ENCODE data around the gene C4orf50.

The C4orf50 gene

DNA sequence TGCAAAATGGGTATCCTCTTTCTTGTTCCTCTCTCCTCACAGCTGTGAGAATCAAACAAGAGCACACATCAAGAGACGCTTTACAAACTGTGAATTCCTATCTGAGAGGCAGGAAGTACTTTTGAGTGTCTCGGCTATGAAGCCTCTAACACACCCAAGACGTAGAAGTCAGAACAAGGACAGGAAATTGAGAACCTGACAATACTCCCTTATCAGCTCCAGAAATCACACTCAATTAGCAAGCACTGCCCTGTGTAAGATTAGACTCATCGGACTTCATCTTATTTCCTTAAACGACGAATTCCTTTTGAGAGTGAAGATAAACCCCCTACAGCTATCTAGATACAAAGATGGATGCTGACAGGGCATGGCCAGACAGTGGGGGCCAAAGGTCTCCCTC, 74.7 kb downstream of the C4orf50 start:
- no peak for DNase-seq (ENCODE audit: low read depth in 2 of 2)

DNA sequence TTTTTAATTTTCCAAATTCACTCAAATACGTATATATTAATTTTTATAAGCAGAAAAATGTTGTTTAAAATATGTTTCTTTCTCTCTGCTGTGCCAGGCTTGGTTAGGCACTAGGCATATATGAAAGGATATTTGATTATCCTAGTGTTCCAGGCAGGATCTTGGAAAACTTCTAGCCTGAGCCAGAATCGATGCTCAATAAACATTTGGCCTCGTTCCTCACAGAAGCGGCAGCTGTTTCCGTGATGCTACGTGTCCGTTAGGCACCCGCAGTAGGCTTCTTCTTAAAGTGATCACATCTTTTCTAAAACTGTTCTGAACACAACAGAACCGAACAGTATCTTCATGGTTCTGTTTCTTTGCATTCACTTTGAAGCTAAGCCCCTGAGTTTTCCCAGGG, 75.3 kb downstream of the C4orf50 start:
- no peak for DNase-seq (ENCODE audit: low read depth in 2 of 2)

DNA sequence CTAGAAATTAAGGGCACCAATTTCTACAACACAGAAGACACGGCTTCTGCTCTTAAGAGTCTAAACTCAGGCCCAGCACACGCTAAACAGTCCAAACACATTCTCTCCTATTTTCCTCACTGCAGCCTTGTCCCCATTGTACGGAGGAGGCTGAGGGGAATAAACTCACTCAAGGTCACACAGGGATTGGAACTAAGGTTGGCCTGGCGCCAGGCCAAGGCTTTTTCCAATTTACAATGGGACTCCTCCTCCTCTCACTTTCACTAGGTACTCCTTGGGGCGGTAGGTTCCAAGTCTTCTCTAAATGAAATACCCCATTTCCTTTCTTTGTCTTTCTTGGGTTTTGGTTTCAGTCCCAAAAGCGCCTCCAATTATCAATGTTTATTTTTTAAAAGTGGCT, 76.6 kb downstream of the C4orf50 start:
- no peak for DNase-seq (ENCODE audit: low read depth in 2 of 2)

DNA sequence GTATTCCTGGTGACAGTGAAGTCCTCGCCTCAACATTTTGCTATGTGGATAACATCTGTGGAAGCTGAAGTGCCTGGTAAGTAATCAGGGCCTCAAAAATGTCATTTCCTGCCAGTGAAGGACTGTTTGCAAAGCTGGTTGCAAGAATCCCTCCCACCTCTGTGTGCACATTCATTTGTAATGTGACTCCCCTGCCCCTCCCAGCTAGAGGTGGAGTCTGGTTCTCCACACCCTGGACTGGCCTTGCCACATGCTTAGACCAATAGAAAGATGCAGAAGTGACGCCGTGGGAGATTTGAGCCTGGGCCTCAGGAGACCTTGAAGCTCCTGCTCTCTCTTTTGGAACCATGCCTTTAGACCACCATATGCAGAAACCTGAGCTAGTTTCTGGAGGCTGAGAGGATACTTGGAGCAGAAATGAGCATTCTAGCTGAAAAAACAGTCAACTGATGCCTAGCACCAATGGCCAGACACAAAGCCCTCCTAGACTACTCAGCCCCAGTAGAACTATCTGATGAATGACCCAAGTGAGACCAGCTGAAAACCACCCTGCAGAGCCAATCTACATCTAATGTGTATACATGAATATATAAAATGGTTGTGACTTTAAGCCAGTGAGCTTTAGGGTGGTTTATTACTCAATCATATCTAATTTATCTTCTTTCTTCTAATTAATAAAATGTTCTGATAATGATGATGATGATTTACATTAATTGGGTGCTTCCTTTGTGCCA, 77.6 kb downstream of the C4orf50 start:
- DNase-seq (ENCODE audit: low read depth in 2 of 2), result no peak

DNA sequence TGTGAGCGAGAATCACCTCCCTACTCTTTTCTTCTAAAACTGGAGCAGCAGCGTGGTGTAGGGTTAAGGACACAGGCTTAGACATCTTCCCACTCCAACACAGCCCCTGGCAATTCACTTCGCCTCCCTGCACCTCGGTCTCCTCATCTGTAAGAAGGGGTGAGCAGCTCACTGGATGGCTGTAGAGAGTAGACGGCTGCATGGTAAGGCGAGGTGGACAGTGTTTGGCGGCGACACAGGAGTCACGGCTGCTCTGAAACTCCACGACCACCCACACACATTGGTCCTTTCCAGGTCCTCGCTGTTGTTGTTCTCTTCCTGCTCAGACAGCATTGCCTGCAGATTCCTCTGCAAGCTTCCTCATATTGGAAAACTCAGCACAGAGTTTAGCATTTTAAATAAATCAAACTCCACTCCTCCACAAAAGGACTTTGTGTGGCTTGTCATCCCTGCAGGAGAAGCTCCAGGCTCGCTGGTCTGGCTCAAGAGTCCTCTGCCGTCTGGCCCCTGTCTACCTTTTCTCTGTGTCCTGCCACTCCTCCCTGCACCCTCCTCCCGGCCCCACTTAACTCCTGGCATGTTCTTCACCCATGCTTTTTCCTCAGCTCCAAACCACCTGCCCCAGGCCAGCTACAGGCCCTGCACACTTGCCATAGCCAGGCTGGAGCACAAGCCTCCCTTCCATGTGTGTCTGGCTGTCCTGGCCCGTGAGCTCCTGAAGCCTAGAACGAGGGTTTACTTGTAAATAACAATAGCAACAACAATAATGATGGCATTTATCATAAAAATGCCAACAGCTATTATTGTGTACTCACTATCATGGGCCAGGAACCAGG, 84.0 kb downstream of the C4orf50 start:
- no peak for DNase-seq (ENCODE audit: low read depth in 2 of 2)

DNA sequence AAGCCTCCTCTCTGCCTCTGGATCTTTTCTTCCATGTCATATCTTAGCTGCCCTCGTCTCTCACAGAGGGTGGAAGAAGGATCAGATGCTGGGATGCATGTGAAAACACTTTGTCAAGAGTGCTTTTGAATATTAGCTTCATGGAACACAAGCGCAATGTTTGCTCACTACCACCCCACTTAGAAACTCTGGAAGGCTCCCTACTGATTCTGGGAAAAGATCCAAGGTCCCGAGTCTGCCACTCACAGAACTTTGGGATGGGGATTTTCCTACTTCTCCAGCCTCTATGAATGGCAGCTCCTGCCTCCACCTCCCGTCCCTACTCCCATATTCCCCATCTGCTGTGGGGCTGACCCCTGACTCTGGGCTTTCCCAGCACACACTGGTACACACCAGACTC, 85.1 kb downstream of the C4orf50 start:
- DNase-seq (ENCODE audit: low read depth in 2 of 2), result no peak

DNA sequence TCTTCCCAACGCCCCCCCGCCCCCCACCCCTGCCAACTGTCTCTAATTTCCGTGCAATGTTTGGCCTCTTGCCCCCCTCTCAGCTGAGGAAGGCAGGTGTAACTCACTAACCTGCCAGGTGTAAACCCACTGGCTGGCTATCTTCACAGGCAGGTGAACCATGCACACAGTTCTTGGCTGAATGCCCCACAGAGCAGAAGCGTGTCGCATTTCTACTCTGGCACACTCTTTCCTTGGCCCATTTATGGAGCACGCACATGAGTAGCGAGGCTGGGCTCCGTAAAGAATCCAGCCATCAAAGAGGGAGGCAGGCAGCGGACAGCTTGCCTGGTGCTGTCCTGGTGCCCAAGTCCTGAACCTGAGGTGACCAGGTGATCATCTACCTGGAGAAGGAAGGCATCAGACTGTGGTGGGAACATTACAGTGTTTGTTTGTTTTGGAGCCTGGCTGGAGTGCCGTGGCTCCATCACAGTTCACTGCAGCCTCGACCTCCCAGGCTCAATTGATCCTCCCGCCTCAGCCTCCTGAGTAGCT, 86.1 kb downstream of the C4orf50 start:
- no peak for DNase-seq (ENCODE audit: low read depth in 2 of 2)

DNA sequence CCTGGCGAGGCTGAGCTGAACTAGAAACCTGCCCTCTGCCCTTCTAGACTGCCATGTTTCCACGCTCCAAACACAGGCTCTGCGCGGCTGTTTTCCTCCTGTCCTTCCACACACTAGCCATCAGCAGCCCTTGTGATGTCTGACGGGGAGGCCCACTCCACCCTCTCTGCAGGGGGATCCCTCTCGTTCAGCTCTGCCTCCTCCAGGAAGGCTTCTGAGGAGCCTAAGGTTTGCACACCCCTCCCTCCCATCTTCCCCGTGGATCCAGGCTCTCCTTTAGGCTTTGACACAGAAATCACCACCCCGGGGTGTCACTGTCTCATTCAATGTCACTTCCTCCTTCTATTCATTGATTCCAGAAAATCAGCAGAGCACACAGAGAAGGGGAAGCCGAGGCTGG, 86.7 kb downstream of the C4orf50 start:
- DNase-seq (ENCODE audit: low read depth in 2 of 2), result no peak

DNA sequence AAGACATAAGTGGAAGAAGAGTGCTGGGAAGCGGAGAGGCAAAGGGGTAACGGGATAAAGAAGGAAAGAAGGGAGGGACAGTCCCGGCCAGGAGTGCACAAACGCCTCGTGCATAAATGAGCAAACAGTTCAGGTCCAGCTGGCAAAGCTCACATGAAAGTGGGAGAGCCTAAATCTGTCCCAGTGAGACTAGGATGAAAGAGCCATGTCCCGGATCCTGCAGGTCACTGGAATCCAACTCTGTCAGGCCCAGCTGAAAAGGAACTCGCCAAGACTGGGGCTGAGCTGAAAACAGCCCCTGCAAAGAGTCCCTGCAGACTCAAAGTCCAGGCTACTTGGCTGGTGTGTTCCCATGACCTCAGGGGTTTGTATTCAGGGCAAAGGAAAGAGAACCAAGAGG, 87.4 kb downstream of the C4orf50 start:
- DNase-seq (ENCODE audit: low read depth in 2 of 2), result no peak

DNA sequence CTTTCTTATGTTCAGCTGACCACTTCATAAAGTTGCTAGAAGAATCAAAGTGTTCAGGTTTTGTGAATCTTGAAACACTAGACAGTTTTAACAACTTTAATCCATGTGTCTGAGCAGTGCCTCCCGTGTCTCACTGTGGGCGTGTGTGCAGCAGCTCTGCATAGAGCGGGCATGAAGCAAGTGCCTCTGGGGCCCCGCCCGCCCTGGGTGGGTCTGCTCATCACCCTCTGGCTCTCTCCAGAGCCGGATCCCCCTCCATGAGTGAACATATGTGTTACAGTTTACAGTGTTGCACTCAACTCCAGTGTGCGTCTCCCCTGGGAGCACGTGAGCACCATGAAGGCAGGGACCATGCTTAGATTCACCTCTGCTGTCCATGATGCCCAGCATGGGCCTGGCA, 87.8 kb downstream of the C4orf50 start:
- DNase-seq (ENCODE audit: low read depth in 2 of 2), result no peak

DNA sequence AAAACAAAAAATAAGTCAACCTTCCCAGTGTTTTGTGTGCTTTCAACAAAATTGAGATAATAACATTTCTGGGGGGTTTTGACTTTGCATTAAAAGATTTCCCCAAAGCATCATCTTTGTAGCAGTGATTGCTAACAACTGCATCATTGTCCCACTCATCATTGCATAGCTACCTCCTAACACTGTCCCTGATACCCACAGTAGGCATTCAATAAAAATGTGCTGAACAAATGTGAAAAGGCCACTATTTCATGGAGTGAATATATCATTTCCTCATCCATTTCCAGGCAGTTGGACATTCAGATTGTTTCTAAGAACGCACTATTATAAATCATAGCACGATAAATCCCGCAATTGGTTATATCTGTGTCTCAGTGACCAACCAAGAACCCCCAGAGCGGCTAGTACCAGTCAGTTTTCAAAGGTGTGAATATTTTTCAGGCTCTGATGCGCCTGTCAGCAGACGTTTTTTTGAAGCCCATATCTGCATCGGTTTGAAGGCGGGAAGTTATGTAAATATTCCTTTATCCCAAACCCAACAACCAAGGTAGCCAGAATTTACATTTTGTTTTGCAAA, 89.3 kb downstream of the C4orf50 start:
- no peak for DNase-seq (ENCODE audit: low read depth in 2 of 2)

DNA sequence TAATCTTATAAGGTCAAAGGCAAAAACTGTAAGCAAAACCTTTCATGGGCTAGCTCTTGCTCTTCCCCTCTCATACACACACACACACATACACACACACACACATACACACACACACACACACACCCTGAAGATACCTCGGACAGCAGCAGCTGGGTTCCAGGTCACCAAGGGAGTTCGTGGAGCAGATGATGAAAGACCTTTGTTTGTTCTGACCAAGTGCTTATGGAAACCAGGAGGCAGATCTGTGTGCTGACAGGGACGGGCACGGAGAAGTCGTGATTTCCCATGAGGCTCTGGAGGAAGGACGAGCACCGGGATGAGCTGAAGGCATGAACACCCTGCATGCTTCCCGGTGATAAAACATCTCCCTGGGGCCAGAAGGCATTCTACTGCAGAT, 90.0 kb downstream of the C4orf50 start:
- DNase-seq (ENCODE audit: low read depth in 2 of 2), result no peak

DNA sequence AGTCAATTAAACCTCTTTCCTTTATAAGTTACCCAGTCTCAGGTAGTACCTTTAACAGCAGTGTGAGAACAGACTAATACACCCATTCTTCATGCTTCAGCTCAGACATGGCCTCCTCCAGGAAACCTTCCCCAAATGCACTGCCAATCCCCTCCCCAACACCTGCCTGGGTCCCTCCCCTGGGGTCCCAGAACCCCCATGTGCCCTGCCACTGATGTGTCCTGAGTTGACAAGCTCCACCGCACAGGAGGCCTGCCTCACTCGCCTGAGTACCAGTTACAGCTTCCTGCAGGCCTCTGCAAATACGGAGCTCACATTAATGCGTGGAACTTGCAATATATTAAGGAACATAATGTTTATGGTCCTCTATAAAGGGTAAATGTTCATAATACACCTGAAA, 90.5 kb downstream of the C4orf50 start:
- DNase-seq (ENCODE audit: low read depth in 2 of 2), result no peak

DNA sequence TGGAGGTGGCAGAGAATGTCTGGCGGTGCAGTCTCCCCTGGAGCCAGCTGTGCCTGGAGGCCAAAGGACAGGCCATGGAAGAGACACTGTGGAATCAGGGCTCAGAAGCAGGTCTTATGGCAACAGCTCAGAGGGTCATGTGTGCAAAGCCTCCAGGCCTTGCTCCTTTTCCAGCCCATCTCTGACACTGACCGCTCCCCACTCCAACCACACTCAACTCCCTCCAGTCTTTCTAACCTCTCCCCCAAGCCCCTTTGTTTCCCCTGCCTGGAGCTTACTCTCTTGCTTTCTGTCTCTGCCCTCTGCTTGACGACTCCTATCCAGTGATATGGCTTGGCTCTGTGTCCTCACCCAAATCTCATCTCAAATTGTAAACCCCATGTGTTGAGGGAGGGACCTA, 91.1 kb downstream of the C4orf50 start:
- DNase-seq (ENCODE audit: low read depth in 2 of 2), result no peak

DNA sequence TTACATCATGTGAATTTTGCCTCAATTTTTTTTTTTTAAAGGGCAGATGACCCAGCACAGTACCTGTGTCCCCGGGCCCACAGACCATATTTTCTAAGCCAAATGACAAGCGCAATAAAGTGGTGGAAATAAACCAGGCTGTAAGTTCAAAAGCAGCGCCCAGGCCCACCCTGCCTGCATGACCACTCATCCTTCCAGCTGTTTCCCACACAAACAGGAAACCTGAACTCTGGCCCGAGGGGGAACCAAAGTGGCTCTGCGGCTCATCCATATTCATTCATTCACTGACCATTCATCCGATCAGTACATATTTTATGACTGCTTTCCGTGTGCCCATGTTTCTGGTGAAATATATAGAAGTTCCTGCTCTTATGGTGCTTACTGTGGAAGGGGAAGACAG, 91.6 kb downstream of the C4orf50 start:
- no peak for DNase-seq (ENCODE audit: low read depth in 2 of 2)

DNA sequence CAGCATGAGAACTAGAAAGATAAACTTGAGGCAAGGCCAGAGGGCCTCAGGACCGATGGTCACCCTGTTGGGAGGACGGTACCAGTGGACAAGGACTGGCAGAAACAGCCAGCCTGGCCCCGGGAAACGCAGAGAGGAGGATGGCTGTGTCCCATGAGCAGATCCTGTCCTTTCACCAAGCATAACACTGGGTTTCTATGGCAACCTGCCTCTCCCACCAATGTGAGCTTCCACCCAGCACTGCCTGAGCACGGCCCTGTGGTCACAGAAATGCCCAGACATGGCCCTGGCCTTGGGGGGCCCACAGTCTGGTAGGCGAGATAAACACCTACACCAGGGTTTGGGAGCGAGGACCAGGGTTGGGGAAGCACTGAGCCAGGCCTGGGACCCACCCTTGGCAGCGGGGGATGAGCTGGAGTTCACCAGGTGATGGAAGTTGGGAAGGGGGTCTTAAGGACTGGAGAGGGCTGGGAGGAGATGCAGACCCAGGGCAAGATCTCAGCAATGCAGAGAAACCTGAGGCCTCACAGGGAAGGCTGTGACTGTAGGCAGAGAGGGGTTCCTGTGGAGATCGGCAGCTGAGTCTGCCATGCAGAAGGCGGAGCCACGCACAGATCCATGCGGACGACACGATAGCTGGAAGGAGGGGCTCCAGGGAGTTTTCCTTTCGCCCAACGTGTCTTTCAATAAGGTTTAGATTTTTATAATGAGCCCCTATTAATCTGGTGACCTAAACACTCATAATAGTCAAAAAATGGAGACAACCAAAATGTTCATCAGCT, 92.6 kb downstream of the C4orf50 start:
- DNase-seq (ENCODE audit: low read depth in 2 of 2), result no peak

DNA sequence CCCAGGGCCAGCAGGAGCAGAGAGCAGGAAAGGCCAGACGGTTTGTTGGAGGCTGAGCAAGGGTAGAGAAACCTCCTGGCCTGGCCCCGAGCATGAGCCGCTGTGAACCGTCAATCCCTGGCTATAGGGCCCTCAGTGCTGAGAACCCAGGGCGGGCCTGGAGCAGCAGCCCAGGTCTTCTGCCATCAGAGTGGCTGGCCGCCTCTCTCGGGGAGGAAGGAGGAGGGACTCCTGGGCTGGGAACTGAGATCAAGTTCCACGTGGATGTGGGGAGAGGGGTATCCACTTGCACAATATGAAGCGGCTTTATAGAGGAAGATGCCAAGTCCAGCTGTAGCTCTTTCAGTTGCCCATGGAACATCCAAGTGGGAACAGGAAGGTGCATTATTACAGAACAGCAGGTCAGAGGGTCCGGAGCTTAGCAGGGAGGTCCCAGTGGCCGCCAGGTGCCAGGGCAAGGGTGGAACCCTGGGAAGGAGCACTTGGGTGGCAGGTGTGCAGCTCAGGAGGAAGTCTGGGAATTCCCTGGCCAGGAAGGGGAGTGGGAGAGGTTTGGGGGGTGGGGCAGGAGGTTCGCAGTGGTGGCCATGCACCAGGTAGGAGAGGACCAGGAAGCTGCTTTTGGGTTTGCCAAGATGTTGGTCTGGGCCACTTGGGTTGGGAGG, 93.6 kb downstream of the C4orf50 start:
- DNase-seq (ENCODE audit: low read depth in 2 of 2), result no peak

DNA sequence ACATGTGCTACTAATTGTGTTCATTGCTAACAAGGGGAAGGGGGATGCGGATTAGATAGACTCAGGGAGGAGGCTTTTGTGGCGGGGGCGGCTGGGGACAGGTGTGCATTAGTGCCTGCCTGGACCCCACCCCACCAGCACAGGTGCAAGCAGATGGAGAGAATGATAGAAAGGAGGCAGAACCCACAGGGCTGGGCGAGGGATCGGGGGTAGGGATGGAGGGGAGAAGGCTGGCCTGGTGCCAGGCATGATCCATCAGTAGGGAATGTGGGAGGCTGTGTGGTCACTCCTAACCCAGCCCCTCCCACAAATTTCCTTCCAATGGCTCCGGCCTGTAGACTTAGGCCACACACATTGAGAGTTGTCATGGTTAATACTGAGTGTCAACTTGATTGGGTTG, 94.9 kb downstream of the C4orf50 start:
- DNase-seq (ENCODE audit: low read depth in 2 of 2), result no peak

DNA sequence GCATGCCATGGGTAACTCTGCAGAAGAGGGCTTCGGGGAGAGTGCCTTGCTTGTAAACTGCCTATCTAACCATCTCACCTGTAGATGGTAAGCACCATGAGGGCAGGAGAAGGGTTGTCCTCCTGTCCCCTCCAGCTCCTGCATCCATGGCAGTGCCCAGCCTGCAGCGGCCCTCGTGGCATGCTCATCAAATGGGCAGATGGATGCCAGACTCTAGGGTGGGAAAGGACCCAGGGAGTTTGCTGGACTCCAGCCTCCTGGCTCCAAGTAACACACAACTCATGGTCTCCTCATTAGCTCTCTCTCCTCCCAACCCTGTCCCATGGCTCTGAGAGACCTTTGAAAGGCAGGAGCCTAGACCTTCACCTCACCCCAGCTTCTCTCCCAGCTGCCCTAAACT, 95.7 kb downstream of the C4orf50 start:
- no peak for DNase-seq (ENCODE audit: low read depth in 2 of 2)

DNA sequence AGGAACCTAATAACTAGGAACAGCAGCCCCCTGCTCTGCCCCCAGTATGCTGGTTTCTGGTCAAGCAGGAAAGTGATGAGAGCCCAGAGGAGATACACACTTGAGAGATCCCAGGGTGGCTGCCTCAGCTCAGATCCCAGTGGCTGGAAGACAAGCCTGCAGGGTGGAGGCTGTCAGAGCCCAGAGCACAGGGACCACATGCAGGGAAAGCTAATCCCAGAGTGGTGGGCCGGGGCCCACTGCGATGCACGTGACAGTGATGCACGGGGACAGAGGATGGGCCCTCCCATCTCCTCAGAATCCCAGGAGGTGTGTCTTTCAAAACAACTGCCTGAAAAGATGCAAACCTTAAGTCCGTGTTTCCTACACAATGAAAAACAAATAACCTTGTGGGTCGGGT, 96.2 kb downstream of the C4orf50 start:
- no peak for DNase-seq (ENCODE audit: low read depth in 2 of 2)
